ENCODE measurements around the gene FNTB. TPM values are rescaled to one million over a fixed set of nuclear protein-coding genes. Genes with fewer than 3 reads are reported as not detected.

The FNTB gene
- total RNA-seq, 1 experiment from 2014 or later: 26.7 TPM

DNA sequence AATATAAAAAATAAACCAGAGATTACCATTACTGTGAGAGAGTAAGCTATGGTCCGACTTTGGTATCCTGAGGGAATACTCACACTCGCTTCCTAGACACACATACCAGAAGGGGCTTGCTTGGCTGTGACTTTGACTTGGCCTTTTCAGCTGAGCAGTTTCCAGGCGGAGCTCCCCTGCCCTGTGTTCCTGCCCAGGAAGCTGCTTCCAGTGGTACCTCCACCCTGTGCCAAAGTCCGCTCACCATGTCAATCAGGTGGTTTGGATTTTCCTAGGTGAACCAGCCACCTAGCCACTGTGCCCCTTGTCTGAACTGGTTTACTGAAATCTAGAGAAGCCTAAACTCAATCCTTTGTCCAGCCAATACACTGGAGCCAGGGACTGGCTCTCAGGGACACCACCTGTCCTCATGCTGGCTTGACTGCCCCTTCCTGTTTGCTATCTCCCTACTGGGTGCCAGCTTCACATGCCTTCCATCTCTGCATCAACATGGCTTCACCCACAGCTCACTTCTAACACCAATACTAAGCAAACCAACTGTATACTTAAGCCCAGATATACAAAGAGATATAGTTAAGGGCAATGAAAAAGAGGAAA is 87.0 kb downstream of the FNTB start:
- Histone ChIP-seq H3K9ac (ENCODE audit: low read length) (no peak overlapping the region), H3K4me2 (ENCODE audit: low read length) (no peak overlapping the region), H3K79me2 (ENCODE audit: insufficient read depth, low read length) (no peaks in the 10 kb centered on the region), H3K4me3 (replicated peaks in 1 of 2; ENCODE audit: low read depth in 1 of 2, low read length in 2 of 2) (no peak overlapping the region), H3K27me3 (ENCODE audit: insufficient read depth, low read length) (no peaks in the 10 kb centered on the region), H3K36me3 (ENCODE audit: control insufficient read depth in 1 of 2, insufficient read depth in 2 of 2, low read length in 2 of 2) (peaks cover 8 to 14% of the 10 kb centered on the region in 2 experiments; a peak in 3 of 4 replicates), H3K9me2 (ENCODE audit: insufficient read depth) (no peaks in the 10 kb centered on the region), H3K4me1 (ENCODE audit: control insufficient read depth in 1 of 2, insufficient read depth in 2 of 2, low read length in 2 of 2) (no peaks in the 10 kb centered on the region), H3K9me3 (ENCODE audit: control insufficient read depth in 1 of 2, insufficient read depth in 1 of 2, low read depth in 1 of 2, low read length in 2 of 2) (no peaks in the 10 kb centered on the region), H3K27ac (ENCODE audit: low read depth, low read length) (no peak overlapping the region), H4K20me1 (ENCODE audit: insufficient read depth) (no peaks in the 10 kb centered on the region), H2AFZ (ENCODE audit: low read depth, low read length, poor library complexity, severe bottlenecking) (no peak overlapping the region)
- BruUV-seq (replicated peaks): no TSS peak
- ChIA-PET CTCF (no interaction called here), RAD21 (ENCODE audit: low non-redundant PET in 1 of 2, low total read pairs in 2 of 2, uncharacterized antibody in 2 of 2, unreplicated experiment in 2 of 2) (no interaction called here), POLR2A (no interaction called here)
- intact Hi-C loops (cut with micrococcal nuclease): no loop called here
- ATAC-seq (no peak), DNase-seq (ENCODE audit: low read depth, low spot score) (no peak)
- TF ChIP-seq POLR2AphosphoS5 (IDR thresholded peaks at IDR 0.05; ENCODE audit: low read depth, low read length) (no peak), ZNF274 (IDR thresholded peaks at IDR 0.05; ENCODE audit: low read depth, low read length) (no peak), CBX3 (IDR thresholded peaks at IDR 0.05; ENCODE audit: low read depth) (no peak), ELF1 (IDR thresholded peaks at IDR 0.05; ENCODE audit: borderline replicate concordance, low read depth) (no peak), YY1 (IDR thresholded peaks at IDR 0.05; ENCODE audit: extremely low read depth, insufficient replicate concordance, low read depth, low read length) (no peak), SP1 (IDR thresholded peaks at IDR 0.05; ENCODE audit: low read depth) (no peak), EGR1 (IDR thresholded peaks at IDR 0.05; ENCODE audit: low read depth) (no peak)

DNA sequence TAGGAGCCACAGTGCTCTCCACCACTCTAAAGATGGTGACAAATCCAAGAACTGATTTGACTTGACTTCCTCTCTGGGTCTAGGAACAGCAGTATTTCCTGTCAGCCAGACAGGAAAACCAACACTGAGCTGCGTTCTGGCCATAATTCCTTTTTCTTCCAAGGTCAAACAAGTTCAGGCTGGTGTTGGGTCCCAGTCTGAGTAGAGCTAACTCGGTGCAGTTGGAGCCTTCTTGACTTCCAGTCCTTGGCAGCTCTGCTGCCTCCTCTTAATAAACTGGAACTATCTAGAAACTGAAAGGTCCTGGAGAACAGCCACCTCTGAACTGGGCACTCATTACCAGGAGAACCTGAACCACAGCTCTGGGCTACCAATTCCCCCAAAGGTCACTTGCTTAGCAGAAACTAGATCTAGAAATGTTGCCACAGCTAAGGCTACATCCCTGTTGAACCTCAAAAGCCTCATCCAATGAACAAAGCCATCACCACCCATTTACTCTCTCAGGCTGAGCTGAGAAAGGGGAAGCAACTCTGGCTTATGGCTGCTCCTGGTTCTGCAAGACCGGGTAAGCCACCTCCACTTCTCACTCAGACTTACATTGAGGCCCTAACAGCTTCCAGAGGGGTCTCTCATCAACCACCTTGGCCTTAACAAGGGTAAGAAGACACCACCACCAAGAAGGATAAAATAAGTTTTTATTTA is 87.9 kb downstream of the FNTB start:
- ChIA-PET CTCF (no interaction called here), POLR2A (no interaction called here), RAD21 (ENCODE audit: low non-redundant PET in 1 of 2, low total read pairs in 2 of 2, uncharacterized antibody in 2 of 2, unreplicated experiment in 2 of 2) (no interaction called here)
- Histone ChIP-seq H4K20me1 (ENCODE audit: insufficient read depth) (no peaks in the 10 kb centered on the region), H3K4me1 (ENCODE audit: control insufficient read depth in 1 of 2, insufficient read depth in 2 of 2, low read length in 2 of 2) (no peaks in the 10 kb centered on the region), H3K9me2 (ENCODE audit: insufficient read depth) (no peaks in the 10 kb centered on the region), H3K36me3 (ENCODE audit: control insufficient read depth in 1 of 2, insufficient read depth in 2 of 2, low read length in 2 of 2) (peaks cover 8 to 14% of the 10 kb centered on the region in 2 experiments; a peak in 3 of 4 replicates), H3K27me3 (ENCODE audit: insufficient read depth, low read length) (no peaks in the 10 kb centered on the region), H3K27ac (ENCODE audit: low read depth, low read length) (no peak overlapping the region), H3K79me2 (ENCODE audit: insufficient read depth, low read length) (peaks cover 1% of the 10 kb centered on the region; the same call in 1 of the 2 replicates), H3K9ac (ENCODE audit: low read length) (no peak overlapping the region), H3K9me3 (ENCODE audit: control insufficient read depth in 1 of 2, insufficient read depth in 1 of 2, low read depth in 1 of 2, low read length in 2 of 2) (no peaks in the 10 kb centered on the region), H2AFZ (ENCODE audit: low read depth, low read length, poor library complexity, severe bottlenecking) (no peak overlapping the region), H3K4me3 (replicated peaks in 1 of 2; ENCODE audit: low read depth in 1 of 2, low read length in 2 of 2) (no peak overlapping the region), H3K4me2 (ENCODE audit: low read length) (no peak overlapping the region)
- no TSS peak for BruUV-seq (replicated peaks)
- ATAC-seq (no peak), DNase-seq (ENCODE audit: low read depth, low spot score) (no peak)
- TF ChIP-seq RAD21 (IDR thresholded peaks at IDR 0.05; ENCODE audit: low read depth): no peak
- no peak for TF ChIP-seq SRF (IDR thresholded peaks at IDR 0.05; ENCODE audit: low read depth)
- TF ChIP-seq CBX3 (IDR thresholded peaks at IDR 0.05; ENCODE audit: low read depth): no peak
- intact Hi-C loops (cut with micrococcal nuclease): no loop called here
